GM19324 (cell line): ENCODE results near the gene BRAT1.

Source experiments
- ATAC-seq: cut with Tn5 transposase; IDR thresholded peaks from one replicate; pipeline ENCODE4 v1.9.1; 2021; ENCODE audit warnings: mild to moderate bottlenecking, moderate library complexity; ENCODE audit not compliant: unreplicated experiment, low FRiP score

BRAT1 gene

GRCh38 chr7:2586326-2587020 lies 31.1 kb upstream of the BRAT1 start:
- ATAC-seq = no peak

GRCh38 chr7:2585446-2585845 lies 30.1 kb upstream of the BRAT1 start:
- no peak for ATAC-seq

DNA sequence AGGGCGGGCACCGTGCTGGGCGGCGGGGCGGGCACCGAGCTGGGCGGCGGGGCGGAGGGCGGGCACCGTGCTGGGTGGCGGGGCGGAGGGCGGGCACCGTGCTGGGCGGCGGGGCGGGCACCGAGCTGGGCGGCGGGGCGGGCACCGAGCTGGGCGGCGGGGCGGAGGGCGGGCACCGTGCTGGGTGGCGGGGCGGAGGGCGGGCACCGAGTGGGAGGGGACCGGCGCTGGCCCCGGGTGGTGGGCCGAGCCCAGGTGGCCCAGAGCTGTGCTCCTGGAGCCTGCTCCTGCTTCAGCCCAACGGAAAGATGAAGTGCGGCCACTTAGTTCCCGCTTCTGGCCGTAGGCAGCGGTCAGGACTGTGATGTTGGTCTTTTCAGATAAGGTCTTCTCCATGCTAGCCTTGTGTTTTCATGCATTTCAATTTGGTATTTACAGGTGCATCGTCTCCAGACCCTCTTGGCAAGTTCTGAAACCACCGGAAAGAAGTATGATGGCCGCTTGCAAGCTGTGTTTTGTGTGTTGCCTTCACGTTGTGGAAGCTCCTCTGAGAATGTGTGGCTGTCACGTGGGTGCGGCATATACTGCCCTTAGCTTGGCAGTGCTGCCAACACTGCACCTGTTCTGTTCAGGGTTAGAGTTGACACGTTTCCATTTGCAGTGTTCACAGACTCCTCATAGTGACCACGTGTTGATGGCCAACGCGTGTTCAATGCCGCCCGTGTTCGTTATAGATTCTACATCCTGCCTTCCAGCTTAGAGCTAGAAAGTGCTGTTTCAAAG lies 28.7 kb upstream of the BRAT1 start:
- no peak for ATAC-seq

DNA sequence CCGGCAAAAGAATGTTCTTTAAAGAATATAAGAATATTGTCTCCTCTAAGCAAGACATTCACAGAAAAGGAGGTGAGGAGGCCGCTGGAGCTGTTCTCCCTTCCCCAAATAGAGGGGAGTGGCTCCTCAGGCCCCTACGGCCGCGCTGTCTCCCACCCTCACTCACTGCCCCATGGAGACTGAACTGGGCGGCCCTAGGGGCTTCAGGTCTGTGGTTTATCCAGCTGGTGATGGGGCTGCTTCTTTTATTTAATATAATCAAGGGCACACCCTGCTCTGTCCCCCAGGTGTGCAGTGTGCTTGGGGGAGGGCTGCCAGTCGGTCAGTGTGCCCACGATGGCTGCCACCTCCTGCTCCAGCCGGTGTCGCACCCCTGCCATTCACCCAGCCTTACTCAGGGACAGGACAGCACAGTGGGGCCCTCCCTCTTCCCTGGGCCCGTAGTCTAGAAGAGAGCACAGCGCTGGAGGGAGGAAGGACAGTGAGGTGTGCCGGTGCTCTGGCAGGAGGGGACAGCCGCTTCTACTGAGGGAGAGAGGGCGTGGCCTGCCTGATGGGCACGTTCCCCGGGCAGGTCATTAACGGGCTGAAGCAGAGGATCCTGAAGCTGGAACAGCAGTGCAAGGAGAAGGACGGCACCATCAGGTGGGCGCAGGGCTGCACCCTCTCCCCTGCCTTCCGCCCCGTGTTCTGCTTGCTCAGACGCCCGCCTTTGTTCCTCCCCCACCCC lies 26.8 kb upstream of the BRAT1 start:
- no peak for ATAC-seq

GRCh38 chr7:2580636-2581035 lies 25.3 kb upstream of the BRAT1 start:
- no peak for ATAC-seq

- ATAC-seq = no peak
These were observed 22.8 kb upstream of the BRAT1 start for GRCh38 chr7:2577914-2578680.

GRCh38 chr7:2576742-2577491 lies 21.6 kb upstream of the BRAT1 start:
- no peak for ATAC-seq

GRCh38 chr7:2575733-2576340 lies 20.5 kb upstream of the BRAT1 start:
- ATAC-seq = no peak

- ATAC-seq = no peak
These were observed 19.9 kb upstream of the BRAT1 start for GRCh38 chr7:2575046-2575732.

DNA sequence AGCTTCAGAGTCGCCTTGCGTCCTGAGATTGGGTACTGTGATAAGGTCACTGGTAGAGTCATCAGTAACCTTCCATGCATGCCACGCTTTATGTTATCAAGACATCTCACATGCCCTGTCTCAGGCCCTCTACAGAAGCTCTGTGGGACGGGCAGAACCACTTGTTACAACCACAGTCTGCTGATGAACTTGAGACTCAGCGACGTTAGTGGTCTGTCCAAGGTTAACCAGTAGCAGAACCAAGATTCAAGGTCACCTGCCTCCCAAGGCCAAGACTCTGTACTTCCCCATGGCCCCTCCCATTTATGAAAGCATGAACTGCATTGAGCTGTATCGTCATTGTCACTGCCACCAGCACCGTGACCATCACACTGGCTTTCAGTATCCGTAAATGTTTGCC lies 18.4 kb upstream of the BRAT1 start:
- ATAC-seq = no peak

DNA sequence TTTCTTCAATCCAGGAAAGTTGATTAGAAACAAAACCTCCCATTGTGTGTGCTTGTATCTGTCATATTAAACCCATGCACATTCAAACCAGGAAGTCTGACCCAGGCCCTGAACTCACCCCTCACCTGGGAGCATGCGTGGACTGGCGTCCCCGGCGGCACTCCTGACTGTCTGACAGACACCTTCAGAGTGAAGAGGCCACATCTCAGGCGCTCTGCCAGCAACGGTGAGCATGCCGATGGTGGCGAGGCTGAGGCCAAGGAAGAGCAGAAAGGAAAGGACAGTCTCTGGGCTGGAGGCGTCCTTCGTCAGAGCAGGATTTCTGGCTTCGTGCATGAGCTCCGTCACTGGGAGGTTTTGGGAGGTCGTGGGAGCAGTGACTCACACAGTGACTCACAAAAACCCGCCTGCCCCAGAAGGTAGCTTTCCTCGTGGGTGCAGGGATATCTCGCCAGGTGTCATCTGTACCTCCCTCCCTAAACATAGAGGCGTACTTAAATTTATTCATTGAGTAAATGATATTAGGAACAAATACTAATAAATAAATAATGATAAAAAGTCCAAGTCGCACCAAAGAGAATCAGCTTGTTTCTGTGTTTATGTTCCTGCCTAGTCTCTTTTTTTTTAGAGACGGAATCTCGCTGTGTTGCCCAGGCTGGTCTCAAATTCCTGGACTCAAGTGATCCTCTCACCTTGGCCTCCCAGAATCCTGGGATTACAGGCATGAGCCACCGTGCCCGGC lies 16.9 kb upstream of the BRAT1 start:
- ATAC-seq = no peak

- no peak for ATAC-seq
These were observed 16.1 kb upstream of the BRAT1 start for GRCh38 chr7:2571409-2571808.

- no peak for ATAC-seq
These were observed 14.7 kb upstream of the BRAT1 start for GRCh38 chr7:2570021-2570420.

- no peak for ATAC-seq
These were observed 14.1 kb upstream of the BRAT1 start for GRCh38 chr7:2569421-2569820.

GRCh38 chr7:2568521-2569223 lies 13.3 kb upstream of the BRAT1 start:
- ATAC-seq = no peak

GRCh38 chr7:2567679-2568278 lies 12.5 kb upstream of the BRAT1 start:
- ATAC-seq = no peak

GRCh38 chr7:2566890-2567678 lies 11.8 kb upstream of the BRAT1 start:
- peak; percentile 96 for ATAC-seq
